GM12878 (cell line): Measurements from ENCODE around the gene TMEM131L. TPM values are rescaled to one million over a fixed set of nuclear protein-coding genes. Genes with fewer than 3 reads are reported as not detected.

ENCODE experiments used
- BCL11A ChIP-seq: IDR thresholded peaks from 2 replicates; pipeline ENCODE4 v1.6.1; 2011; ENCODE audit warnings: low read depth, low read length
- CHD1 ChIP-seq: IDR thresholded peaks from 2 replicates; pipeline ENCODE4 v1.6.1; 2012; ENCODE audit warnings: low read depth, low read length, improper control_type of control experiment
- IKZF1 ChIP-seq: fragments of 450-650 bp; conservative IDR thresholded peaks from 2 replicates; pipeline ENCODE4 v1.6.1; 2017; ENCODE audit warnings: antibody characterized with exemption, mild to moderate bottlenecking
- MXI1 ChIP-seq: fragments of 150-350 bp; IDR thresholded peaks from 2 replicates; pipeline ENCODE4 v1.6.1; 2011; ENCODE audit warnings: low read depth, mild to moderate bottlenecking, inconsistent platforms, low read length, improper control_type of control experiment
- MYB ChIP-seq: fragments of 150-350 bp; IDR thresholded peaks from 2 replicates; pipeline ENCODE4 v1.6.1; 2014; ENCODE audit warnings: mild to moderate bottlenecking, low read depth, low read length, borderline replicate concordance
- NR2C2 ChIP-seq: IDR thresholded peaks from 2 replicates; pipeline ENCODE4 v1.6.1; 2011; ENCODE audit warnings: borderline replicate concordance, low read depth; ENCODE audit not compliant: control insufficient read depth, insufficient read length
- RBBP5 ChIP-seq: fragments of 200-600 bp; sonication (generic); conservative IDR thresholded peaks from 2 replicates; pipeline ENCODE4 v1.6.1; 2016
- RUNX3 ChIP-seq: IDR thresholded peaks from 2 replicates; pipeline ENCODE4 v1.6.1; 2012; ENCODE audit warnings: low read length, inconsistent platforms
- SMAD5 ChIP-seq: IDR thresholded peaks from 2 replicates; pipeline ENCODE4 v1.6.1; 2016; ENCODE audit warnings: antibody characterized with exemption, low read depth
- SPI1 ChIP-seq: IDR thresholded peaks from 2 replicates; pipeline ENCODE4 v1.6.1; 2011; ENCODE audit warnings: low read depth, mild to moderate bottlenecking, low read length, moderate library complexity, borderline replicate concordance; ENCODE audit not compliant: insufficient read depth
- SREBF2 ChIP-seq: IDR thresholded peaks from 2 replicates; pipeline ENCODE4 v1.6.1; 2012; ENCODE audit warnings: mild to moderate bottlenecking, low read length
- TCF12 ChIP-seq: IDR thresholded peaks from 2 replicates; pipeline ENCODE4 v1.6.1; 2011; ENCODE audit warnings: low read depth, mild to moderate bottlenecking, low read length
- ZZZ3 ChIP-seq: IDR thresholded peaks from 2 replicates; pipeline ENCODE4 v1.6.1; 2011; ENCODE audit warnings: low read depth; ENCODE audit not compliant: control insufficient read depth, insufficient read length
- polyA plus RNA-seq, 11 experiments: library from polyadenylated mRNA; depleted of rRNA in 4 of 11; unstranded in 6 of 11; stranded (reverse) in 5 of 11; fragments of >200 nt; fragmentation: Nextera tagmentation in 4 of 11; fragmentation: Illumina TruSeq in 1 of 11; extraction: Ambion mirVana in 4 of 11; extraction: Trizol in 1 of 11; gene quantifications; 1 replicate in 1 of 11; 2 replicates in 10 of 11; pipeline versions ENCODE4 v1.2.1 to v1.2.3, GENCODE V29; 2011 to 2016; ENCODE audit warnings: inconsistent platforms in 2 of 11, missing spikeins in 2 of 11, low read depth in 1 of 11
- total RNA-seq, 4 experiments: library from RNA; depleted of rRNA in 3 of 4; stranded (reverse); fragments of >200 nt in 3 of 4; fragmentation: Illumina TruSeq in 1 of 4; extraction: Trizol in 1 of 4; gene quantifications; 2 replicates each; pipeline versions ENCODE4 v1.2.1 to v1.2.3, GENCODE V29; 2013 to 2021
- TF ChIP-seq, protein P1 (sequence below): fragments of 450-650 bp; IDR thresholded peaks from 2 replicates; pipeline ENCODE4 v1.6.1; 2016; ENCODE audit warnings: mild to moderate bottlenecking, moderate library complexity, borderline replicate concordance
- TF ChIP-seq, protein P2 (sequence below): IDR thresholded peaks from 2 replicates; pipeline ENCODE4 v1.6.1; 2011; ENCODE audit warnings: low read depth, low read length, improper control_type of control experiment, borderline replicate concordance
- TF ChIP-seq, protein P3 (sequence below): IDR thresholded peaks from 2 replicates; pipeline ENCODE4 v1.6.1; 2011; ENCODE audit warnings: borderline replicate concordance, low read depth, mild to moderate bottlenecking, moderate library complexity, mixed read lengths, low read length; ENCODE audit not compliant: insufficient read depth; ENCODE audit errors: extremely low read length
- TF ChIP-seq, protein P4 (sequence below): IDR thresholded peaks from 2 replicates; pipeline ENCODE4 v1.6.1; 2012; ENCODE audit warnings: low read depth, low read length, improper control_type of control experiment
- TF ChIP-seq, protein P5 (sequence below): fragments of 450-650 bp; IDR thresholded peaks from 2 replicates; pipeline ENCODE4 v1.6.1; 2017; ENCODE audit warnings: mild to moderate bottlenecking, low read depth, inconsistent platforms; ENCODE audit not compliant: poor library complexity, severe bottlenecking
- TF ChIP-seq, protein P6 (sequence below): fragments of 450-650 bp; IDR thresholded peaks from 2 replicates; pipeline ENCODE4 v1.6.1; 2017; ENCODE audit warnings: mild to moderate bottlenecking

Gene TMEM131L
- total and polyA plus RNA-seq, 10 of the 15 experiments (the other 5 are each of a cell fraction or from before 2014, with no cell fraction given), result 8.5 to 101 (median 74.4) TPM

DNA sequence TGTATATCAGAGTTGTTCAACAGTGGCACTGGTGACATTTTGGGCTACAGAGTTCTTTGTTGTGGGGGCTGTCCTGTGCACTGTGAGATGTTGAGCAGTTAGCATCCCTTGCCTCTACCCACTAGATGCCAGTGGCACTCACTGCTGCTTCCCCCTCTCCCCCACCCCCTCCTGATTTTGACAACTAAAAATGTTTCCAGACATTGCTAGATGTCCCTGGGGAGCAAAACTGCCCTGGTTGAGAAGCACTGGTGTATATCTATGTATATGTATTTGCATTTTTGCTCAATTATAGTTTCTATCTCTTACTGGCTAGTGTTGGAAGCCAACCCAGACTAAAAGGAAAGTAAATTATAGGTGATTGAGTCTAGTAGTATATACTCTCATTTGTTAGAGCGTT is 2.4 kb downstream of the TMEM131L start (continued):
- TF ChIP-seq, protein P1, sequence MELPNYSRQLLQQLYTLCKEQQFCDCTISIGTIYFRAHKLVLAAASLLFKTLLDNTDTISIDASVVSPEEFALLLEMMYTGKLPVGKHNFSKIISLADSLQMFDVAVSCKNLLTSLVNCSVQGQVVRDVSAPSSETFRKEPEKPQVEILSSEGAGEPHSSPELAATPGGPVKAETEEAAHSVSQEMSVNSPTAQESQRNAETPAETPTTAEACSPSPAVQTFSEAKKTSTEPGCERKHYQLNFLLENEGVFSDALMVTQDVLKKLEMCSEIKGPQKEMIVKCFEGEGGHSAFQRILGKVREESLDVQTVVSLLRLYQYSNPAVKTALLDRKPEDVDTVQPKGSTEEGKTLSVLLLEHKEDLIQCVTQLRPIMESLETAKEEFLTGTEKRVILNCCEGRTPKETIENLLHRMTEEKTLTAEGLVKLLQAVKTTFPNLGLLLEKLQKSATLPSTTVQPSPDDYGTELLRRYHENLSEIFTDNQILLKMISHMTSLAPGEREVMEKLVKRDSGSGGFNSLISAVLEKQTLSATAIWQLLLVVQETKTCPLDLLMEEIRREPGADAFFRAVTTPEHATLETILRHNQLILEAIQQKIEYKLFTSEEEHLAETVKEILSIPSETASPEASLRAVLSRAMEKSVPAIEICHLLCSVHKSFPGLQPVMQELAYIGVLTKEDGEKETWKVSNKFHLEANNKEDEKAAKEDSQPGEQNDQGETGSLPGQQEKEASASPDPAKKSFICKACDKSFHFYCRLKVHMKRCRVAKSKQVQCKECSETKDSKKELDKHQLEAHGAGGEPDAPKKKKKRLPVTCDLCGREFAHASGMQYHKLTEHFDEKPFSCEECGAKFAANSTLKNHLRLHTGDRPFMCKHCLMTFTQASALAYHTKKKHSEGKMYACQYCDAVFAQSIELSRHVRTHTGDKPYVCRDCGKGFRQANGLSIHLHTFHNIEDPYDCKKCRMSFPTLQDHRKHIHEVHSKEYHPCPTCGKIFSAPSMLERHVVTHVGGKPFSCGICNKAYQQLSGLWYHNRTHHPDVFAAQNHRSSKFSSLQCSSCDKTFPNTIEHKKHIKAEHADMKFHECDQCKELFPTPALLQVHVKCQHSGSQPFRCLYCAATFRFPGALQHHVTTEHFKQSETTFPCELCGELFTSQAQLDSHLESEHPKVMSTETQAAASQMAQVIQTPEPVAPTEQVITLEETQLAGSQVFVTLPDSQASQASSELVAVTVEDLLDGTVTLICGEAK, result no peak
- TF ChIP-seq SPI1 (no peak), SMAD5 (no peak), MXI1 (peak; percentile 58; the same call in 1 of the 2 replicates), SREBF2 (no peak), RBBP5 (no peak), RUNX3 (peak; percentile 16; the same call in 1 of the 2 replicates), BCL11A (no peak), CHD1 (no peak), NR2C2 (no peak), MYB (no peak), TCF12 (peak; percentile 48; the same call in 1 of the 2 replicates), ZZZ3 (no peak), IKZF1 (no peak; the same call in 1 of the 2 replicates)
- TF ChIP-seq, protein P2, sequence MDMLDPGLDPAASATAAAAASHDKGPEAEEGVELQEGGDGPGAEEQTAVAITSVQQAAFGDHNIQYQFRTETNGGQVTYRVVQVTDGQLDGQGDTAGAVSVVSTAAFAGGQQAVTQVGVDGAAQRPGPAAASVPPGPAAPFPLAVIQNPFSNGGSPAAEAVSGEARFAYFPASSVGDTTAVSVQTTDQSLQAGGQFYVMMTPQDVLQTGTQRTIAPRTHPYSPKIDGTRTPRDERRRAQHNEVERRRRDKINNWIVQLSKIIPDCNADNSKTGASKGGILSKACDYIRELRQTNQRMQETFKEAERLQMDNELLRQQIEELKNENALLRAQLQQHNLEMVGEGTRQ, result no peak
- TF ChIP-seq, protein P3, sequence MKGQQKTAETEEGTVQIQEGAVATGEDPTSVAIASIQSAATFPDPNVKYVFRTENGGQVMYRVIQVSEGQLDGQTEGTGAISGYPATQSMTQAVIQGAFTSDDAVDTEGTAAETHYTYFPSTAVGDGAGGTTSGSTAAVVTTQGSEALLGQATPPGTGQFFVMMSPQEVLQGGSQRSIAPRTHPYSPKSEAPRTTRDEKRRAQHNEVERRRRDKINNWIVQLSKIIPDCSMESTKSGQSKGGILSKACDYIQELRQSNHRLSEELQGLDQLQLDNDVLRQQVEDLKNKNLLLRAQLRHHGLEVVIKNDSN, result no peak
- TF ChIP-seq, protein P4, sequence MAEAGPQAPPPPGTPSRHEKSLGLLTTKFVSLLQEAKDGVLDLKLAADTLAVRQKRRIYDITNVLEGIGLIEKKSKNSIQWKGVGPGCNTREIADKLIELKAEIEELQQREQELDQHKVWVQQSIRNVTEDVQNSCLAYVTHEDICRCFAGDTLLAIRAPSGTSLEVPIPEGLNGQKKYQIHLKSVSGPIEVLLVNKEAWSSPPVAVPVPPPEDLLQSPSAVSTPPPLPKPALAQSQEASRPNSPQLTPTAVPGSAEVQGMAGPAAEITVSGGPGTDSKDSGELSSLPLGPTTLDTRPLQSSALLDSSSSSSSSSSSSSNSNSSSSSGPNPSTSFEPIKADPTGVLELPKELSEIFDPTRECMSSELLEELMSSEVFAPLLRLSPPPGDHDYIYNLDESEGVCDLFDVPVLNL, result no peak
- TF ChIP-seq, protein P5, sequence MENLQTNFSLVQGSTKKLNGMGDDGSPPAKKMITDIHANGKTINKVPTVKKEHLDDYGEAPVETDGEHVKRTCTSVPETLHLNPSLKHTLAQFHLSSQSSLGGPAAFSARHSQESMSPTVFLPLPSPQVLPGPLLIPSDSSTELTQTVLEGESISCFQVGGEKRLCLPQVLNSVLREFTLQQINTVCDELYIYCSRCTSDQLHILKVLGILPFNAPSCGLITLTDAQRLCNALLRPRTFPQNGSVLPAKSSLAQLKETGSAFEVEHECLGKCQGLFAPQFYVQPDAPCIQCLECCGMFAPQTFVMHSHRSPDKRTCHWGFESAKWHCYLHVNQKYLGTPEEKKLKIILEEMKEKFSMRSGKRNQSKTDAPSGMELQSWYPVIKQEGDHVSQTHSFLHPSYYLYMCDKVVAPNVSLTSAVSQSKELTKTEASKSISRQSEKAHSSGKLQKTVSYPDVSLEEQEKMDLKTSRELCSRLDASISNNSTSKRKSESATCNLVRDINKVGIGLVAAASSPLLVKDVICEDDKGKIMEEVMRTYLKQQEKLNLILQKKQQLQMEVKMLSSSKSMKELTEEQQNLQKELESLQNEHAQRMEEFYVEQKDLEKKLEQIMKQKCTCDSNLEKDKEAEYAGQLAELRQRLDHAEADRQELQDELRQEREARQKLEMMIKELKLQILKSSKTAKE, result no peak
- TF ChIP-seq, protein P6, sequence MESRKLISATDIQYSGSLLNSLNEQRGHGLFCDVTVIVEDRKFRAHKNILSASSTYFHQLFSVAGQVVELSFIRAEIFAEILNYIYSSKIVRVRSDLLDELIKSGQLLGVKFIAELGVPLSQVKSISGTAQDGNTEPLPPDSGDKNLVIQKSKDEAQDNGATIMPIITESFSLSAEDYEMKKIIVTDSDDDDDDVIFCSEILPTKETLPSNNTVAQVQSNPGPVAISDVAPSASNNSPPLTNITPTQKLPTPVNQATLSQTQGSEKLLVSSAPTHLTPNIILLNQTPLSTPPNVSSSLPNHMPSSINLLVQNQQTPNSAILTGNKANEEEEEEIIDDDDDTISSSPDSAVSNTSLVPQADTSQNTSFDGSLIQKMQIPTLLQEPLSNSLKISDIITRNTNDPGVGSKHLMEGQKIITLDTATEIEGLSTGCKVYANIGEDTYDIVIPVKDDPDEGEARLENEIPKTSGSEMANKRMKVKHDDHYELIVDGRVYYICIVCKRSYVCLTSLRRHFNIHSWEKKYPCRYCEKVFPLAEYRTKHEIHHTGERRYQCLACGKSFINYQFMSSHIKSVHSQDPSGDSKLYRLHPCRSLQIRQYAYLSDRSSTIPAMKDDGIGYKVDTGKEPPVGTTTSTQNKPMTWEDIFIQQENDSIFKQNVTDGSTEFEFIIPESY, result no peak
